HG03095 (cell line): Measurements from ENCODE around the gene RAB7B.
A peak's percentile ranks its signal among the peaks of the same experiment; 100 is the strongest.
"Not testable (repeated sequence)": the region's sequence is repeated elsewhere in the genome, so short reads cannot be mapped to it uniquely, and the experiment has no call there.

ENCODE experiments used
- ATAC-seq: cut with Tn5 transposase; IDR thresholded peaks from one replicate; pipeline ENCODE4 v1.9.1; 2021; ENCODE audit warnings: moderate library complexity; ENCODE audit not compliant: unreplicated experiment

Gene RAB7B

GRCh38 chr1:206002871-206003801 is at the start of gene RAB7B:
Gene RAB7B, minus strand, starts transcription at chr1:206003395. Its CDS starts 9,260 bp downstream, at chr1:205994135.
- no peak for ATAC-seq

GRCh38 chr1:206052231-206052865 is 49.2 kb upstream of the RAB7B start:
- not testable (repeated sequence) for ATAC-seq

GRCh38 chr1:206050655-206051235 is 47.5 kb upstream of the RAB7B start:
- ATAC-seq = peak; percentile 81

- no peak for ATAC-seq
Observed at GRCh38 chr1:206049919-206050600, 46.9 kb upstream of the RAB7B start.

DNA sequence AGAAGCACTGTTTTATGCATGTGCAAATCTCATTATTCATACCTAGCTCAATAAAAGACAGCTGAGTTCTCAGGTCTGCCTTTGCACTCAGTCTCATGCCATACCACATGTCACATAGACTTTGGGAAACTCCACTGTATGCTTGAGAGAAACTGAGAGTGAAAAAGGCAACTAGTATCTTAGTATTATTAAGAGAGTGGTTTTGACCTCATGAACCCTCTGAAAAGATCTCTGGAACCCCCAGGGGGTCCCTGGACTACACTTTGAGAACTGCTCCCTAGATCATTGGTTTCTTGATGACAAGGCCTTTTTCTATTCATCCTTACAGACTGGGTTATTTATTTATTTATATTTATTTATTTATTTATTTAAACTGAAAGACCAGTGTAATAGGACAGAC is 46.1 kb upstream of the RAB7B start:
- peak; percentile 46 for ATAC-seq

GRCh38 chr1:206048582-206048981 is 45.4 kb upstream of the RAB7B start:
- no peak for ATAC-seq

GRCh38 chr1:206047271-206047670 is 44.1 kb upstream of the RAB7B start:
- ATAC-seq = no peak

GRCh38 chr1:206041640-206042039 is 38.4 kb upstream of the RAB7B start:
- ATAC-seq = no peak

DNA sequence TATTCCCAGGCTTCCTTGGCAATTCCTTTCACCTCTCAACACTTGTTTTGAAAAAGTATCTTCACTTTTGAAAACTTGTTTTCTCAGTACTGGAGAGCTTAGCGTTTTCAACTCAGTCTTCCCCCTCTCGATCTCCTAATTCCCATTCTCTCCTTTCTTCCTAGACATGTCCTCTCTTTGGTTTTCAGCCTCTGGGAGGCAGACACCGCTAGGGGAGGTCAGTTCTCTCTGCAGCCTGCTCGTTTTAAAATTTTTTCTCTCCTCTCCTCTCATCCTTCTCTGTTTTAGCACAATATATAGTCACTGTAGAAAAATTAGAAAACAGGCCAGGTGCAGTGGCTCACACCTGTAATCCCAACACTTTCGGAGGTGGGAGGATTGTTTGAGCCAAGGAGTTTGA is 37.1 kb upstream of the RAB7B start:
- ATAC-seq = no peak

GRCh38 chr1:206039046-206039973 is 36.1 kb upstream of the RAB7B start:
- ATAC-seq = no peak

GRCh38 chr1:206037581-206037980 is 34.4 kb upstream of the RAB7B start:
- no peak for ATAC-seq

DNA sequence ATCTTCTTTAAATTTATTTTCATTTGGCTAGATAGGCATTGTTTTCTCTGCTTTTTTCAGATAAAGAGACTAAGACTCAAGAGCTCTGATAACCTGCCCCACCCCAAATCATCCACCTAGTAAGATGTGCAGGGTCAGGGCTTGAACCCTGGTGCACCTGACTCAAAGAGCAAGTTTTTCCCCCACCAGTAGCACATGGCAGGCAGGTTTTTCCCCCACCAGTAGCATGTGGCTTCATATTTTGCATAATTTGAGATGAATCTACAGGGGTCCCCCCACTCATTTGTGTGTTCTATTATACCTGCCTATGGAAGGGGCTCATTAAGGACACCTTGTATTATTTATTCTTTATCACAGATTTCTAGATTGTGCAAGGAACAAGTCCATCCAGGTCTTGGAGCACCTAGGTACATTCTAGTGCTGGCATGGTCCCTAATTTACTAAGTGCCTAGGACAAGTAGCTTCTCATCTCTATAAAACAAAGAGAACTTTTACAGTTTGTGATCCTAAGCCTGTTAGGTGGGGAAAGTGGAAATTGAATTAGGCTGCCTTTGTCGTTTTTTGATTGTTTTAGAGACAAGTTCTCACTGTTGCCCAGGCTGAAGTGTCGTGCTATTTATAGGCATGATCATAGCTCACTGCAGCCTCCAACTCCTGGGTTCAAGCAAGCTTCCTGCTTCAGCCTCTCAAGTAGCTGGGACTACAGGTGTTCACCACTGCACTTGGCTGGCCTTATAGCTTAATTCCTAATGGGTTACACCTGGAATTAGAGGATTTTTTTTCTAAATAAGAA is 33.7 kb upstream of the RAB7B start:
- ATAC-seq = no peak

DNA sequence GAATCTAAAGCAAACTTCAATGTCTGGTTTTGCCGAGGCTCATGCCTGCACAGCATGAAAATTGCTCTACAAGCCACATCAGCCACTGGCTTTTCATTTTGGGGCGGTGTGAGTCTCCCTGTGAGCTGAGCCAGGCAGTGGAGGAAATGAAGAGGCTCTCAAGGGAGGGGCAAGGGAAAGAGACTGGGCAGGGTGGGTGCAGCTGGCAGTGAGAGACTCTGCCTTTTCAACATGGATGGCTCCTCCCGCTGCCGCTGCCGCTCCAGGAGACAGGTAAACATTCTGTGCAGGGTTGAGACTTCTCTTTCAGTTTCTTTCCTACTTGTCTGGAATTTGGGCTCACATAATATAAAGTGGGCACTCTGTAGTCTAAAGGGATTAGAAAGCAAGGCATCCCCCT is 31.8 kb upstream of the RAB7B start:
- ATAC-seq = no peak

DNA sequence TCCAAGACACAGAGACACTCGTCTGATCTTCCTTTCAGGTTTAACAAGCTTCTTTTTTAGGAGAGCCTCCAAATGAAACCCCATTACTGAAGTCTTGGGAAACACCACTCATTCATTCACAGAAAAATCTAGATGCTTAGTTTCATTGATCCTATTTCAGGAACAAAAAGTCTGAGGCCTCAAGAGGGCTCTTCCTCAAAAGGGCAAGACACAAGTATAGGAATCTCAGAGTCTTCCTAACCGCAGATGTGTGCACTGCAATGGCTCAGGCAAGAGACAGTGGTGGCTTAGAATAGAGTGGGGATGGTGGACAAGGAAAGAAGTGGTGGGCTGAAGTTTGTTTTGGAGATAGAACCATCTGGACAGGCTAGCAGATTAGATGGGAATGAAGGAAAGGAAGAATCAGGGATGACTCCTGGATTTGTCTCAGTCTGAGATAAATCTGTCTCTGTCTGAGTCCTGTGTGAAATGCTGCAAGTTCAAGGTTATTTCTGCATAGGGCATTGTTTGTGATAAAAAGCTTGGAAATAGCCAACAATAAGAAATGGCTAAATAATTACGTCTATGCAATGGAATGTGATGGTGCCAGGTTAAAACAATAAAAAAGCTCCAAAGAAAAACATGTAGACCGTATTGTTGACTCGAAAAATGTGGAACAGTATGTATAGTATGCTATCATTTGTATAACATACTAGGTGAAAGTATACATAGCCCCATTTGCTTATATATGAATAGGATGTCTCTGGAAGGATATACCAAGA is 29.4 kb upstream of the RAB7B start:
- no peak for ATAC-seq

GRCh38 chr1:206030714-206031113 is 27.5 kb upstream of the RAB7B start:
- peak; percentile 82 for ATAC-seq

GRCh38 chr1:206030191-206030590 is 27.0 kb upstream of the RAB7B start:
- no peak for ATAC-seq

- no peak for ATAC-seq
Observed at GRCh38 chr1:206029484-206029883, 26.3 kb upstream of the RAB7B start.

GRCh38 chr1:206025283-206025820 is 22.2 kb upstream of the RAB7B start:
- ATAC-seq = no peak
